PC-3 (cell line): ENCODE measurements around the gene CDC42BPB. TPM values are rescaled to one million over a fixed set of nuclear protein-coding genes. Genes with fewer than 3 reads are reported as not detected.

Experiments used
- ATAC-seq: fragments of 200-7000 bp; cut with Tn5 transposase; 2 replicates; pipeline ENCODE4 v1.9.1; 2020; ENCODE audit warnings: mild to moderate bottlenecking, moderate library complexity
- BruUV-seq: library from RNA; stranded (reverse); fragments of 400-500 nt; replicated peaks from 2 replicates; lab custom pipeline; 2021; lab: Mats Ljungman, UMichigan
- CTCF ChIA-PET: fragments of 300-600 bp; sonication (Branson Sonifier 250); formaldehyde crosslinking; loops from one replicate; lab custom pipeline; 2022; ENCODE audit warnings: antibody characterized with exemption; lab: Charles Lee
- POLR2A ChIA-PET: fragments of 300-600 bp; sonication (Branson Sonifier 250); formaldehyde crosslinking; loops from one replicate; lab custom pipeline; 2022; ENCODE audit warnings: antibody characterized with exemption; ENCODE audit not compliant: unreplicated experiment; lab: Charles Lee
- DNase-seq: peaks from one replicate; pipeline ENCODE4 v3.0.0-alpha.2; 2015
- H2AFZ ChIP-seq: fragments of 300-600 bp; sonication (generic); 2 replicates; pipeline ENCODE4 v1.6.0; 2016; ENCODE audit warnings: antibody characterized with exemption, low read length
- H3F3A ChIP-seq: fragments of 300-600 bp; sonication (generic); one replicate; pipeline ENCODE4 v1.6.0; 2017; ENCODE audit warnings: antibody characterized with exemption, low read length, control low read depth, mild to moderate bottlenecking; ENCODE audit not compliant: unreplicated experiment
- H3K27ac ChIP-seq: fragments of 300-600 bp; sonication (generic); 2 replicates; pipeline ENCODE4 v1.5.1; 2016; ENCODE audit warnings: mild to moderate bottlenecking, low read length
- H3K27me3 ChIP-seq: fragments of 300-600 bp; sonication (generic); 2 replicates; pipeline ENCODE4 v1.6.1; 2016; ENCODE audit warnings: low read length, mixed read lengths
- H3K36me3 ChIP-seq: fragments of 300-600 bp; sonication (generic); 2 replicates; pipeline ENCODE4 v1.6.1; 2016; ENCODE audit warnings: low read depth, mixed run types, low read length, mixed read lengths
- H3K4me1 ChIP-seq: fragments of 300-600 bp; sonication (generic); 2 replicates; pipeline ENCODE4 v1.5.1; 2016; ENCODE audit warnings: low read length; ENCODE audit not compliant: insufficient read depth
- H3K4me2 ChIP-seq: fragments of 300-600 bp; sonication (generic); 2 replicates; pipeline ENCODE4 v1.6.0; 2016; ENCODE audit warnings: low read length
- H3K4me3 ChIP-seq: fragments of 300-600 bp; sonication (generic); 2 replicates; pipeline ENCODE4 v1.5.1; 2016; ENCODE audit warnings: mild to moderate bottlenecking, low read length, mixed read lengths
- H3K79me2 ChIP-seq: fragments of 300-600 bp; sonication (generic); 2 replicates; pipeline ENCODE4 v1.6.1; 2017; ENCODE audit warnings: low read length, mixed read lengths
- H3K9ac ChIP-seq: fragments of 300-600 bp; sonication (generic); 2 replicates; pipeline ENCODE4 v1.6.0; 2016; ENCODE audit warnings: mild to moderate bottlenecking, low read length
- H3K9me2 ChIP-seq: fragments of 300-600 bp; sonication (generic); replicated peaks from 2 replicates; pipeline ENCODE4 v1.6.1; 2016; ENCODE audit warnings: mixed run types, low read length, mixed read lengths
- H3K9me3 ChIP-seq: fragments of 300-600 bp; sonication (generic); 2 replicates; pipeline ENCODE4 v1.6.1; 2016; ENCODE audit warnings: low read length, mixed read lengths
- H4K20me1 ChIP-seq: fragments of 300-600 bp; sonication (generic); 2 replicates; pipeline ENCODE4 v1.6.1; 2016; ENCODE audit warnings: low read length, mixed read lengths
- EZH2 ChIP-seq: fragments of 300-600 bp; sonication (generic); IDR thresholded peaks from one replicate; pipeline ENCODE4 v1.6.1; 2017; ENCODE audit warnings: antibody characterized with exemption, mild to moderate bottlenecking, low read length; ENCODE audit not compliant: unreplicated experiment
- EZH2phosphoT487 ChIP-seq: fragments of 300-600 bp; sonication (generic); IDR thresholded peaks from 2 replicates; pipeline ENCODE4 v1.6.1; 2018; ENCODE audit warnings: mild to moderate bottlenecking, antibody characterized with exemption, low read length, borderline replicate concordance
- intact Hi-C: fragments of 100-400 bp; cut with micrococcal nuclease; formaldehyde crosslinking; loops from 2 replicates; pipeline ENCODE4 v1.9.0; 2023
- total RNA-seq: library from RNA; depleted of rRNA; stranded (reverse); fragments of >200 nt; gene quantifications from 2 replicates; pipeline ENCODE4 v1.2.3, GENCODE V29; 2014
- TF ChIP-seq, protein P1 (sequence below): fragments of 300-600 bp; sonication (generic); conservative IDR thresholded peaks from 2 replicates; pipeline ENCODE4 v1.5.1; 2017; ENCODE audit warnings: antibody characterized with exemption, low read depth, mild to moderate bottlenecking, low read length

The CDC42BPB gene
- total RNA-seq, 1 experiment from 2014 or later: 73.0 TPM

GRCh38 chr14:102951799-102952198 lies 105.5 kb downstream of the CDC42BPB start:
- CTCF ChIA-PET: no interaction called here
- H4K20me1 ChIP-seq: no peaks in the 10 kb centered on the region
- H3K36me3 ChIP-seq: peaks cover 43% of the 10 kb centered on the region
- TF ChIP-seq EZH2phosphoT487: no peak
- TF ChIP-seq EZH2: no peak
- H3K79me2 ChIP-seq: no peaks in the 10 kb centered on the region
- no peak overlapping the region for H2AFZ ChIP-seq
- ATAC-seq (no peak), DNase-seq (no peak)
- intact Hi-C loops: no loop called here
- H3K4me2 ChIP-seq: no peak overlapping the region
- no peaks in the 10 kb centered on the region for H3K9me3 ChIP-seq
- no peak overlapping the region for H3K9ac ChIP-seq
- H3K4me3 ChIP-seq: no peak overlapping the region
- H3F3A ChIP-seq: no peaks in the 10 kb centered on the region
- no peak overlapping the region for H3K27ac ChIP-seq
- no peaks in the 10 kb centered on the region for H3K9me2 ChIP-seq
- POLR2A ChIA-PET: no interaction called here
- peaks cover 10% of the 10 kb centered on the region for H3K4me1 ChIP-seq
- BruUV-seq: no TSS peak
- H3K27me3 ChIP-seq: no peaks in the 10 kb centered on the region

- Histone ChIP-seq H2AFZ (no peak overlapping the region), H3K4me3 (no peak overlapping the region), H3K27ac (no peak overlapping the region), H3K79me2 (no peaks in the 10 kb centered on the region), H3K9ac (no peak overlapping the region), H3K36me3 (peaks cover 48% of the 10 kb centered on the region), H3K9me3 (no peaks in the 10 kb centered on the region), H4K20me1 (no peaks in the 10 kb centered on the region), H3K27me3 (no peaks in the 10 kb centered on the region), H3K4me2 (no peak overlapping the region), H3F3A (no peaks in the 10 kb centered on the region), H3K4me1 (peaks cover 10% of the 10 kb centered on the region), H3K9me2 (no peaks in the 10 kb centered on the region)
- CTCF ChIA-PET: no interaction called here
- BruUV-seq: no TSS peak
- TF ChIP-seq, protein P1, sequence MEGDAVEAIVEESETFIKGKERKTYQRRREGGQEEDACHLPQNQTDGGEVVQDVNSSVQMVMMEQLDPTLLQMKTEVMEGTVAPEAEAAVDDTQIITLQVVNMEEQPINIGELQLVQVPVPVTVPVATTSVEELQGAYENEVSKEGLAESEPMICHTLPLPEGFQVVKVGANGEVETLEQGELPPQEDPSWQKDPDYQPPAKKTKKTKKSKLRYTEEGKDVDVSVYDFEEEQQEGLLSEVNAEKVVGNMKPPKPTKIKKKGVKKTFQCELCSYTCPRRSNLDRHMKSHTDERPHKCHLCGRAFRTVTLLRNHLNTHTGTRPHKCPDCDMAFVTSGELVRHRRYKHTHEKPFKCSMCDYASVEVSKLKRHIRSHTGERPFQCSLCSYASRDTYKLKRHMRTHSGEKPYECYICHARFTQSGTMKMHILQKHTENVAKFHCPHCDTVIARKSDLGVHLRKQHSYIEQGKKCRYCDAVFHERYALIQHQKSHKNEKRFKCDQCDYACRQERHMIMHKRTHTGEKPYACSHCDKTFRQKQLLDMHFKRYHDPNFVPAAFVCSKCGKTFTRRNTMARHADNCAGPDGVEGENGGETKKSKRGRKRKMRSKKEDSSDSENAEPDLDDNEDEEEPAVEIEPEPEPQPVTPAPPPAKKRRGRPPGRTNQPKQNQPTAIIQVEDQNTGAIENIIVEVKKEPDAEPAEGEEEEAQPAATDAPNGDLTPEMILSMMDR: no peak
- no peak for TF ChIP-seq EZH2phosphoT487
- TF ChIP-seq EZH2: no peak
- ATAC-seq (no peak), DNase-seq (no peak)
- intact Hi-C loops: no loop called here
- POLR2A ChIA-PET: interaction anchor here (0.6 kb wide), 1 partner anchor 49 kb away, joined by 3 read pairs; no protein-coding TSS in a partner anchor
Measured at GRCh38 chr14:102951034-102951433, 106.3 kb downstream of the CDC42BPB start.

DNA sequence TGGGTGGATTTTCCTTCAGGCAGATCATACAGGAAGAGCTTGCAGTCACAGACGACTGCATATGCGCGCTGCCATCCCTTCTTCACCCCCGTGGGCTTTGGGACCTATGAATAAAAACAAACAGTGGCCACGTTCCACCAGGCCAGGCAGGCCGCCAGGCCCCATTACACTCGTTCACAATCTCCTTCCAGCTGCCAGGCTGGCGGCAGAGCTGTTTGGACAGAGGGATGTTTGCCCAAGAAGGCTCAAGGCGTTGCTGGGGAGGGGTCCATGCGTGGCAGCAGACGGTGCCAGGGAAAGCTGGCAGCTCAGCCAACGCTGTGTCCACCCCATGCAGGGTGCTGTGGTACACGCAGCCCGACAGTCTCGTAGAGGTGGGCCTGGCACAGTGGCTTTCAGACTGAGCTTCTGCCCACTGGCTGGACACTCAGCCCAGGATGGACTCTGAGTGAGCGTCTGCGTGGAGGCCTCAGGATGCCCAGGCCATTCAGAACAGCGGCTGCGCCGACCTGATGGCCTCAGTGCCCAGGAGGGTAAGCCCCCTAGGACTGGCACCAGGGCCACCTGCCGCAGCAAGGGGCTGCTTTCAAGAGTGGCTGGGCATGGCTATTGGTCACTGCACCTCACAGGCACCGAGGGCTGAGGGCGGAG lies 107.4 kb downstream of the CDC42BPB start:
- DNase-seq (peak; percentile 21), ATAC-seq (peak; percentile 79)
- Histone ChIP-seq H3K4me3 (no peak overlapping the region), H3K9me3 (no peaks in the 10 kb centered on the region), H2AFZ (no peak overlapping the region), H4K20me1 (no peaks in the 10 kb centered on the region), H3K4me1 (peaks cover 10% of the 10 kb centered on the region), H3K27me3 (no peaks in the 10 kb centered on the region), H3K36me3 (peaks cover 47% of the 10 kb centered on the region), H3K27ac (no peak overlapping the region), H3K4me2 (no peak overlapping the region), H3K9me2 (no peaks in the 10 kb centered on the region), H3K79me2 (no peaks in the 10 kb centered on the region), H3K9ac (no peak overlapping the region), H3F3A (no peaks in the 10 kb centered on the region)
- CTCF ChIA-PET: interaction anchor here (0.5 to 0.6 kb wide), 2 partner anchors 104 to 253 kb away, joined by 5 to 9 read pairs; no protein-coding TSS in a partner anchor
- TF ChIP-seq, protein P1: no peak
- TF ChIP-seq EZH2phosphoT487 (no peak), EZH2 (no peak)
- intact Hi-C loops: no loop called here
- POLR2A ChIA-PET: no interaction called here
- BruUV-seq: no TSS peak
